ENCODE results near the gene TMEM43. TPM values are rescaled to one million over a fixed set of nuclear protein-coding genes. Genes with fewer than 3 reads are reported as not detected.

Gene TMEM43
- total RNA-seq, 6 experiments from 2014 or later = 9.3 to 16.8 (median 14.6) TPM

DNA sequence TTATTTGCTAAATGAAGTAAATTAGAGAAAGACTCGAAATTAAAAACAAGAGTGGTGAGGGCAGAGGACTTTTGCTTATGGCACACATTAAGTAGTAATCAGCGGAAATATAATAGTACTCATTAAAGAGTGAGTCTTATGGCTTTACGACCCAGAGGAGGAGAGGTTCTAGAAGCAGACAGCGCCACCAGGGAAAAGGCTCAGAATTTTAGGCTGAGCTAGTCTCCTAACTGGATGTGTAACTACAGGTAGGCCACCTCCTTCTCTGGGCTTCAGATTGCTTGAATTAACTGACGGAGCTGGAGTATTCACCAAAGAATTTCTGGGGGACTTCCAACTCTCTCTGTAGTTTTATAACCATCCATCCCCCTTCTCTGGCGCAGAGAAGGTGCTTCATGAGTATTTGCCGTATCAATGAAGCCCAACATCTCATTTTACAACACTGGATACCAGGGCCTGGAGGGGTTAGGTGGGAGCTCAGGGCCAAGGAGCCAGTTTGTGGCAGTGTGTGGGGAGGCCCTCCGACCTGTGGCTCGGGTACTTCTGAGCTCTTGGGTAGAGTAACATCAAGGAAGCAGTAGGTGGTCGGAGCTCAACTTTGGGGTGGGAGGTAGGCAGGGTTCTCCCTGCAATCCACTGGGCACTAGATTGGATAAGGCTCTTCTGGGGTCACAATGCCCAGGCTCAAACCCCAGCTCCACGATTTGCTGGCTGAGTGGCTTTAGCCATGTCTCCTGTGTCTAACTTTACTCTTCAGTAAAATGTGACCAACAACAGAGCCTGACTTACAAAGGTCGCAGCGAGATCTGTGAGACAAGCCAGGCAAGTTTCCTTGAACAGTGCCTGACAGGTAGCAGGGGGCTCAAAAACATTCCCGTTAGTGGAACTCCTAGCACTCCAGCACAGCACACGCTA is 1.3 kb upstream of the TMEM43 start:
- intact Hi-C loops (cut with DNase I) = no loop called here
- 65% methylated on average over 8 of the region's 15 CpGs for WGBS (ENCODE audit: insufficient coverage, low coverage, low lambda C conversion rate, missing lambda C conversion rate)
- H3K27me3 ChIP-seq = no peaks in the 10 kb centered on the region
- no peaks in the 10 kb centered on the region for H3K9me3 ChIP-seq
- ATAC-seq = no peak
- TF ChIP-seq, protein P1, sequence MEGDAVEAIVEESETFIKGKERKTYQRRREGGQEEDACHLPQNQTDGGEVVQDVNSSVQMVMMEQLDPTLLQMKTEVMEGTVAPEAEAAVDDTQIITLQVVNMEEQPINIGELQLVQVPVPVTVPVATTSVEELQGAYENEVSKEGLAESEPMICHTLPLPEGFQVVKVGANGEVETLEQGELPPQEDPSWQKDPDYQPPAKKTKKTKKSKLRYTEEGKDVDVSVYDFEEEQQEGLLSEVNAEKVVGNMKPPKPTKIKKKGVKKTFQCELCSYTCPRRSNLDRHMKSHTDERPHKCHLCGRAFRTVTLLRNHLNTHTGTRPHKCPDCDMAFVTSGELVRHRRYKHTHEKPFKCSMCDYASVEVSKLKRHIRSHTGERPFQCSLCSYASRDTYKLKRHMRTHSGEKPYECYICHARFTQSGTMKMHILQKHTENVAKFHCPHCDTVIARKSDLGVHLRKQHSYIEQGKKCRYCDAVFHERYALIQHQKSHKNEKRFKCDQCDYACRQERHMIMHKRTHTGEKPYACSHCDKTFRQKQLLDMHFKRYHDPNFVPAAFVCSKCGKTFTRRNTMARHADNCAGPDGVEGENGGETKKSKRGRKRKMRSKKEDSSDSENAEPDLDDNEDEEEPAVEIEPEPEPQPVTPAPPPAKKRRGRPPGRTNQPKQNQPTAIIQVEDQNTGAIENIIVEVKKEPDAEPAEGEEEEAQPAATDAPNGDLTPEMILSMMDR (IDR thresholded peaks at IDR 0.05) = no peak
- TF ChIP-seq POLR2A (IDR thresholded peaks at IDR 0.05) = no peak
- peak overlapping the region; percentile 90 to 95 (median 92) for H3K4me3 ChIP-seq
- no peaks in the 10 kb centered on the region for H3K36me3 ChIP-seq
- peaks cover 0 to 41% (median 18%) of the 10 kb centered on the region in 4 donors for H3K4me1 ChIP-seq
- H3K27ac ChIP-seq = peak overlapping the region; percentile 84 to 89 (median 86)
- DNase-seq = peak in 1 of 3 donors; percentile 37

DNA sequence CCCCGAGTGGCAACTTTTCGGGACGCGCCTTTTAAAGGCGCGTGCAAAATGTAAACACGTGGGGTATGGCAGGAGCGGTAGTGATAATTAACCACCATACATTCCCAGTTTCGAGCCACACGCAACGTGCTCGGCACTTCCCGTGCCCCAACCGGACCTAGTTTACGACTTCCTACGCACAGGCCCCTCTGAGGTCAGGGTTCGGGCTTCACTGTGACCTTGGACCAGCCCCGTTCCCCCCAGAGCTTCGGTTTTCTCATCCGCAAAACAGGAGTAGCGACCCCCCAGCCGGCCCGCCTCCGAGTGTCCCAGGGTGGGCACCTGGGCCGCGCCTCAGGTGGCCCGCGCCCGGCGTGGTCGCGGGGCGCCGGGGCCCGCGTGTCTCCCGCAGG is 633 bp upstream of the TMEM43 start:
- Histone ChIP-seq H3K27me3 (no peaks in the 10 kb centered on the region), H3K4me3 (peak overlapping the region; percentile 90 to 95 (median 92)), H3K9me3 (no peaks in the 10 kb centered on the region), H3K4me1 (peaks cover 0 to 36% (median 15%) of the 10 kb centered on the region in 4 donors), H3K36me3 (no peaks in the 10 kb centered on the region), H3K27ac (peak overlapping the region; percentile 84 to 89 (median 86))
- 3% methylated on average over 6 of the region's 37 CpGs for WGBS (ENCODE audit: insufficient coverage, low coverage, low lambda C conversion rate, missing lambda C conversion rate)
- TF ChIP-seq, protein P1 (IDR thresholded peaks at IDR 0.05) = no peak
- no peak for TF ChIP-seq POLR2A (IDR thresholded peaks at IDR 0.05)
- DNase-seq (peak; percentile 75 to 81 (median 78)), ATAC-seq (peak; percentile 35 to 69 (median 59))
- intact Hi-C loops (cut with DNase I) = no loop called here

DNA sequence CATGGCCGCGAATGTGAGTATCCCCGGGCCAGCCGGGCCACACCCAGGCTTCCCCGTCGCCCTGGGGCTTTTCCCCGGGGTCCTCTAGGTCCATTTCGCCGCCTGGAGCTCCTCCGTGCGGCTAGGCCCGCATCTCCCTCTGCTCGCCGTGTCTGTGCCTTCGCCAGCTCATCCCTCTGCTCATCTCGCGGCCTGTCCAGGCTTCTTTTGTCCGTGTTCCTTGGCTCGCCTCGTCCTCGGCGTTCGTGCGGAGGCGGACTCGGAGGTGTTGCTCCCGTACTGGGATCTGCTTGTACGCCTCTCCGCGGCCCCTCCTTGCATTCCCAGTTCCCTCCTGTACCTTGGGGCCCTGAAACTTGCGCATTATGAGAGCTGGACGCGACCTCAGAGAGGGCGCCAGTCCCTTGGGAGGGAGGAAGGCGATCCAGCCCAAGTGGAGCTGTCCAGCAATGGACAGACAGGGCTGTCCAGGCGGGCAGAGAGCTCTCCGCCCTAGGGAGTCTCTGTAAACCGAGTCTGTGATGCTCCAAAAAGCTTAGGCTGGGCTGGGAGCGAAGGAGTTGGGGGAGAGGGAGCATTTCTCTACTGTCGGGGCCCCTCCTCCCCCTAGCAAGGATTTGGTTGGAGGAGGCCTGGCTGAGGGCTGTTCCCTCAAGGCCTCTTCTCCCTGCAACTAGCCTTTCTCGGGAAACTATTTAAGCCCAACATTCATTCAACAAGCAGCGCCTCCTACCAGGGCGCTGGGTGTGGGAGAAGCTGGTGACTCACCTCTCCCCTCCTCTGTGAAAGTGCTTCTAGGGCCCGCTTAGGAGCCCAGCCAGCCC is 553 bp downstream of the TMEM43 start:
- Histone ChIP-seq H3K27me3 (no peaks in the 10 kb centered on the region), H3K4me1 (peaks cover 0 to 25% (median 10%) of the 10 kb centered on the region in 4 donors), H3K9me3 (no peaks in the 10 kb centered on the region), H3K4me3 (peak overlapping the region; percentile 90 to 95 (median 92)), H3K36me3 (peaks cover 0 to 7% (median under 1%) of the 10 kb centered on the region in 4 donors), H3K27ac (peak overlapping the region; percentile 72 to 89 (median 84))
- peak; percentile 52 to 62 (median 57) for ATAC-seq
- peak; percentile 63 to 79 (median 65) for DNase-seq
- WGBS (ENCODE audit: insufficient coverage, low coverage, low lambda C conversion rate, missing lambda C conversion rate) = 2% methylated on average over 26 of the region's 44 CpGs
- no peak for TF ChIP-seq POLR2A (IDR thresholded peaks at IDR 0.05)
- TF ChIP-seq, protein P1 (IDR thresholded peaks at IDR 0.05) = no peak
- intact Hi-C loops (cut with DNase I) = no loop called here

DNA sequence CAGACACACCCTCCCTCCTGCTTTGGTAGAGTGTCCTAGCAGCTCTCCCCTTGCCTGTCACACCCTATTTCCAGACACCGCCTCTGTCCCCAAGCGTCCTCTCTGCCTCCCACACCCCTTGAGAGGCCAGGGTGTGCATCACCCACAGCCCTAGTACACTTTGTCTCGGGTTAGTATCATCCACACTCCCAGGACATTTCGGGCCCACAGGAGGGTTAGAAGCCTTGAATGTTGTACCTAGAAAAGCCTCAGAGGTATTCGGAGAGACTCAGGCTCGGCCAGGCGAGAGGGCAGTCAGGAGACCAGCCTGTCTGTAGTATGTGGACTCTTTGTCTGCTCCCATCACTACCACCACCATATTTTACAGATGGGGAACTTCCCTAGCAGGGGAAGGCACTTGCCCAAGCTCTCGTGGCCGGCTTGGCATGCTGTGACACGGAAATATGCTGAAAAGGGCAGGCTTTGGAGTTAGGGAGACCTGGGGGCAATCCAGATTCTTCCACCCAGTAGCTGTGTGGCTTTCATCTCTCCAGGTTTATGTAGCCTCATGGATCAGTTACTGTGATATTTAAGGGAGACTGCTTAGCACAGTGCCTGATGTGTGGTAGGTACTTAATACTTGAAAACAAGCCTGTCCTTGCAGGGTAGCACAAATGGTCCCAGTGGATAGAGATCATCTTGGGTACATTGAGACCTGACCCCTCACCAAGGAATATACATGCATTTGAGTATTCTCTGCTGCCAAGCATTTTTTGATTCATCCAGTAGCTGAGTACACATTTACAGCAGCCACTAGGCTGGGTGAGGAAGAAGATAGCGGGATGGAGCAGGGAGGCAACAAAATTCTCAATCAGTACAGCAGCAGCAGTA is 1.4 kb downstream of the TMEM43 start:
- no peaks in the 10 kb centered on the region for H3K27me3 ChIP-seq
- 65% methylated on average over 9 of the region's 11 CpGs for WGBS (ENCODE audit: insufficient coverage, low coverage, low lambda C conversion rate, missing lambda C conversion rate)
- intact Hi-C loops (cut with DNase I) = no loop called here
- H3K27ac ChIP-seq = peak overlapping the region in 2 of 3 donors; percentile 9 to 72
- H3K4me1 ChIP-seq = peaks cover 0 to 25% (median 10%) of the 10 kb centered on the region in 4 donors
- ATAC-seq (no peak), DNase-seq (peak in 1 of 3 donors; percentile 45)
- no peaks in the 10 kb centered on the region for H3K9me3 ChIP-seq
- no peak for TF ChIP-seq POLR2A (IDR thresholded peaks at IDR 0.05)
- TF ChIP-seq, protein P1 (IDR thresholded peaks at IDR 0.05) = no peak
- H3K36me3 ChIP-seq = peaks cover 0 to 15% (median 4%) of the 10 kb centered on the region in 4 donors
- peak overlapping the region; percentile 90 to 95 (median 92) for H3K4me3 ChIP-seq
